Measurements from ENCODE around the gene TRMT1.

TRMT1 gene

DNA sequence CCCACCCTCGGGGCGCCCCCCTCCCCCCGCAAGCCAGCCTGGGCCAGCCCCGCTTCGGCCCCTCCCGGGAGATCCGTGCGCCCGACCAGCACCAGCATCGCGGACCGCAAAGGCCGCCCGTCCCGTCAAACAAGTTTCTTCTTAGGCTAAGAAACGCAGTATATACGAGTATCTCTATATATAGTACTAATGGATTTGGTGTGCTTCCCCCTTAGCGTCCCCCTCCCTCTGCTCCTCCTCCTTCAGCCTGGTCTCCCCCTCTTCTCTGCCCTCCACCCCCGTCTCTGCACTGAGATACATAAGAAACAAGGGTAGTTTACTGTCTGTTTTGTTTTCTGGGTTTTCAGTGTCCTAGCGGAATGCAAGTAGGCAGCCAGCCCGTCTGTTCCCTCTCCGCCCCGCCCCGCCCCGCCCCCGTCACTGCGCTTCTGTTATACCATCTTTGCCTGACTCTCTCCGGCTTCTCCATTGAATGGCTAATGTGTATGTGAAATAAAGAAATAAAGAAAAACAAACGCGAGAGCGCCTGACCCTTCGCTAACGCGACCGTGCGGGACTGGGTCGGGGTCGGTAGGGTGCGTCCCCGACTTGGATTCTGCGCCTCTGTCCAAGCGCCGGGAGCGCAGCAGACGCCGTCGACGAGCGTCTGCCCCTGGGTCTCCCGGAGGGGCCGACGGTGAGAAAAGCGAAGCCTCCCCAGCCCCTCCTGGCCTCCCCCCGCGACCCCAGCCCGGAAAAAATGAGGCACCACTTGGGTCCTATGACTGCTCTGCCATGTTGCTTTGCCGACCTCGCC, 18.1 kb downstream of the TRMT1 start:
- peaks cover 11% of the 10 kb centered on the region; the same call in 1 of the 2 replicates for H3K36me3 ChIP-seq (ENCODE audit: insufficient read depth, low read length)
- H3K9me2 ChIP-seq (ENCODE audit: low read depth, low read length), result no peaks in the 10 kb centered on the region
- peak overlapping the region; percentile 67 for H3K4me2 ChIP-seq (ENCODE audit: low read length)
- no peaks in the 10 kb centered on the region for H4K20me1 ChIP-seq (ENCODE audit: insufficient read depth, low read length)
- no peaks in the 10 kb centered on the region for H3F3A ChIP-seq (ENCODE audit: insufficient read depth, low read length)
- H3K4me1 ChIP-seq (ENCODE audit: insufficient read depth, low read length, severe bottlenecking), result peaks cover 55% of the 10 kb centered on the region
- no peaks in the 10 kb centered on the region for H3K79me2 ChIP-seq (ENCODE audit: insufficient read depth, low read length)
- no peaks in the 10 kb centered on the region for H3K9me3 ChIP-seq (ENCODE audit: low read length)
- H3K9ac ChIP-seq (ENCODE audit: low read length), result no peak overlapping the region; the same call in 1 of the 2 replicates
- H3K27ac ChIP-seq (ENCODE audit: low read depth, low read length, poor library complexity, severe bottlenecking), result no peak overlapping the region
- no peak overlapping the region for H2AFZ ChIP-seq (ENCODE audit: low read length)
- H3K4me3 ChIP-seq (ENCODE audit: low read depth, low read length, poor library complexity, severe bottlenecking), result peak overlapping the region; percentile 50
- TF ChIP-seq, protein P1, sequence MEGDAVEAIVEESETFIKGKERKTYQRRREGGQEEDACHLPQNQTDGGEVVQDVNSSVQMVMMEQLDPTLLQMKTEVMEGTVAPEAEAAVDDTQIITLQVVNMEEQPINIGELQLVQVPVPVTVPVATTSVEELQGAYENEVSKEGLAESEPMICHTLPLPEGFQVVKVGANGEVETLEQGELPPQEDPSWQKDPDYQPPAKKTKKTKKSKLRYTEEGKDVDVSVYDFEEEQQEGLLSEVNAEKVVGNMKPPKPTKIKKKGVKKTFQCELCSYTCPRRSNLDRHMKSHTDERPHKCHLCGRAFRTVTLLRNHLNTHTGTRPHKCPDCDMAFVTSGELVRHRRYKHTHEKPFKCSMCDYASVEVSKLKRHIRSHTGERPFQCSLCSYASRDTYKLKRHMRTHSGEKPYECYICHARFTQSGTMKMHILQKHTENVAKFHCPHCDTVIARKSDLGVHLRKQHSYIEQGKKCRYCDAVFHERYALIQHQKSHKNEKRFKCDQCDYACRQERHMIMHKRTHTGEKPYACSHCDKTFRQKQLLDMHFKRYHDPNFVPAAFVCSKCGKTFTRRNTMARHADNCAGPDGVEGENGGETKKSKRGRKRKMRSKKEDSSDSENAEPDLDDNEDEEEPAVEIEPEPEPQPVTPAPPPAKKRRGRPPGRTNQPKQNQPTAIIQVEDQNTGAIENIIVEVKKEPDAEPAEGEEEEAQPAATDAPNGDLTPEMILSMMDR (IDR thresholded peaks at IDR 0.05; ENCODE audit: low read length), result no peak
- TF ChIP-seq EZH2 (IDR thresholded peaks at IDR 0.05; ENCODE audit: borderline replicate concordance, low read length), result no peak
- H3K27me3 ChIP-seq (ENCODE audit: insufficient read depth, low read length), result peaks cover 7% of the 10 kb centered on the region; the same call in 1 of the 2 replicates

DNA sequence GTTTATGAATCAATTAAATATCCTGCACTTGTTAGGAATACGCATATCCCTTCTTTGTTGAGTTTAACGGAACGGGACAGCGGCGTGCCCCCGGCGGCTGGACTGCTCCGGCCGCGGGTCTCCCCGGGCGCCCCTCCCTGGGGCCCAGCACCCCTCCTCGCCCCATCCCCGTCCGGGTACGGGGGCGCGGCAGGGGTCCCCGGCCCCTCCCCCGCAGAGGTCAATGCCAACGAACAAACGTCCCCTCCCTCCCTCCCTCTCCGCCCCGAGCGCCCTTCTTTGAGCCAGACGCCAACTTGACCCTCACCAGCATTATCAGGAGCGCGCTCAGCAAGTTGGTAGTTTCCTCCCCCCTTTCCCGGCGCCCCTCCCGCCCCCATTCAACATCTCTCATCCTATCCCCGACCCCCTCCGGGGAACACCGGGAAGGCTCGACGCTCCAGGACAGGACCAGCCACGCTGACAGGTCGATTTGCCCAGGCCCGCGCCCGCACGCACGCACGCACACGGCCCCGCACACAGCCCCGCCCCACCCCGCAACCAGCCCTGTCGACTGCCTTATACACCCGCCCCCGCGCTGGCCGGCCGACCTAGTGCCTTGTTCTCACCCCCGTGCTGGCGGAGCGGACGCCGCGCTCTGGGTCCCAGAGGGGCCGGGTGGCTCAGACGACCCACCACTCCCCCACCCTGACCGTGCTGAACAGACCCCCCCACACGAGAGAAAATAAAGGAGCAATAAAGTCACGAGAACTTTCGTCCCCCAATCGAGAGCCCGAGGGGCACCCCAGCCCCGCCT, 18.9 kb downstream of the TRMT1 start:
- H3K27me3 ChIP-seq (ENCODE audit: insufficient read depth, low read length), result peaks cover 7% of the 10 kb centered on the region; the same call in 1 of the 2 replicates
- no peaks in the 10 kb centered on the region for H4K20me1 ChIP-seq (ENCODE audit: insufficient read depth, low read length)
- H3K4me2 ChIP-seq (ENCODE audit: low read length), result no peak overlapping the region
- H3K9ac ChIP-seq (ENCODE audit: low read length), result no peak overlapping the region
- peaks cover 47% of the 10 kb centered on the region for H3K4me1 ChIP-seq (ENCODE audit: insufficient read depth, low read length, severe bottlenecking)
- H3K9me3 ChIP-seq (ENCODE audit: low read length), result no peaks in the 10 kb centered on the region
- H3K9me2 ChIP-seq (ENCODE audit: low read depth, low read length), result no peaks in the 10 kb centered on the region
- no peak overlapping the region for H2AFZ ChIP-seq (ENCODE audit: low read length)
- no peak for TF ChIP-seq EZH2 (IDR thresholded peaks at IDR 0.05; ENCODE audit: borderline replicate concordance, low read length)
- TF ChIP-seq, protein P1 (IDR thresholded peaks at IDR 0.05; ENCODE audit: low read length), result no peak
- H3K36me3 ChIP-seq (ENCODE audit: insufficient read depth, low read length), result peaks cover 11% of the 10 kb centered on the region; the same call in 1 of the 2 replicates
- H3K4me3 ChIP-seq (ENCODE audit: low read depth, low read length, poor library complexity, severe bottlenecking), result no peak overlapping the region
- H3K27ac ChIP-seq (ENCODE audit: low read depth, low read length, poor library complexity, severe bottlenecking), result no peak overlapping the region
- no peaks in the 10 kb centered on the region for H3F3A ChIP-seq (ENCODE audit: insufficient read depth, low read length)
- no peaks in the 10 kb centered on the region for H3K79me2 ChIP-seq (ENCODE audit: insufficient read depth, low read length)

GRCh38 chr19:13097033-13097462, 19.5 kb downstream of the TRMT1 start:
- Histone ChIP-seq H3K4me1 (ENCODE audit: insufficient read depth, low read length, severe bottlenecking) (peaks cover 41% of the 10 kb centered on the region), H3K4me2 (ENCODE audit: low read length) (no peak overlapping the region), H3K4me3 (ENCODE audit: low read depth, low read length, poor library complexity, severe bottlenecking) (no peak overlapping the region), H4K20me1 (ENCODE audit: insufficient read depth, low read length) (no peaks in the 10 kb centered on the region), H3K79me2 (ENCODE audit: insufficient read depth, low read length) (no peaks in the 10 kb centered on the region), H3K36me3 (ENCODE audit: insufficient read depth, low read length) (peaks cover 11% of the 10 kb centered on the region; the same call in 1 of the 2 replicates), H3K9me3 (ENCODE audit: low read length) (no peaks in the 10 kb centered on the region), H2AFZ (ENCODE audit: low read length) (no peak overlapping the region), H3K9ac (ENCODE audit: low read length) (no peak overlapping the region), H3K27me3 (ENCODE audit: insufficient read depth, low read length) (peaks cover 7% of the 10 kb centered on the region; the same call in 1 of the 2 replicates), H3K9me2 (ENCODE audit: low read depth, low read length) (no peaks in the 10 kb centered on the region), H3F3A (ENCODE audit: insufficient read depth, low read length) (no peaks in the 10 kb centered on the region), H3K27ac (ENCODE audit: low read depth, low read length, poor library complexity, severe bottlenecking) (no peak overlapping the region)
- no peak for TF ChIP-seq EZH2 (IDR thresholded peaks at IDR 0.05; ENCODE audit: borderline replicate concordance, low read length)
- TF ChIP-seq, protein P1 (IDR thresholded peaks at IDR 0.05; ENCODE audit: low read length), result no peak
